HG02623 (cell line): Measurements from ENCODE around the gene LRRC18.

ENCODE experiments used
- ATAC-seq: cut with Tn5 transposase; IDR thresholded peaks from one replicate; pipeline ENCODE4 v1.9.1; 2021; ENCODE audit warnings: moderate library complexity; ENCODE audit not compliant: unreplicated experiment

LRRC18 gene

DNA sequence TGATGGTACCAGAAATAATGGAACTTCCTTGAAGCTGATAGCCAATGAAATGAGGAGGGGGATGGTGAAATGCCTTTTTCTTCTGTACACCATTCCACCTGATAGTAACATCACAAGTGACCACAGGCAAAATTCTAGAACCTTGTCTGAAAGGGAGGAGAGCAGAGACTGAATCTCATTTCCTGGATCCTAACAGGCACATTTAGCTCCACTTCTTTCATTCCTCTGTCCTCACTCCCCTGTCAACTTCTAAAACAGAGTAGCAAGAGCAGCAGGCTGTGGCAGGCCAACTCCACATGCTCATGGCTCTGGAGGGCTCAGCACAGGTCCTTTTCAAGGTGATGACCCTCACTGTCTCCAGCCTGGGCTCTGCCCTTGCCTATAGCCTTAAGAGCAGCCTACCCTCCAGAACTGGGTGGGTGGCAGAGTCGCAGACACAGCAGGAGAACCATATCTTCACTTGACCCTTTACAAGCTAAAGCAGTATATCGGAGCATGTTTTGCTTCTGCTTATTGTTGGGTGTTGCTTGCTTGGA, at the start of gene LRRC18:
TSS of gene LRRC18 (minus strand) at position 51 of the 536 bp plus-strand sequence. CDS start 25,685 bp downstream, outside the sequence.
- ATAC-seq, result no peak

DNA sequence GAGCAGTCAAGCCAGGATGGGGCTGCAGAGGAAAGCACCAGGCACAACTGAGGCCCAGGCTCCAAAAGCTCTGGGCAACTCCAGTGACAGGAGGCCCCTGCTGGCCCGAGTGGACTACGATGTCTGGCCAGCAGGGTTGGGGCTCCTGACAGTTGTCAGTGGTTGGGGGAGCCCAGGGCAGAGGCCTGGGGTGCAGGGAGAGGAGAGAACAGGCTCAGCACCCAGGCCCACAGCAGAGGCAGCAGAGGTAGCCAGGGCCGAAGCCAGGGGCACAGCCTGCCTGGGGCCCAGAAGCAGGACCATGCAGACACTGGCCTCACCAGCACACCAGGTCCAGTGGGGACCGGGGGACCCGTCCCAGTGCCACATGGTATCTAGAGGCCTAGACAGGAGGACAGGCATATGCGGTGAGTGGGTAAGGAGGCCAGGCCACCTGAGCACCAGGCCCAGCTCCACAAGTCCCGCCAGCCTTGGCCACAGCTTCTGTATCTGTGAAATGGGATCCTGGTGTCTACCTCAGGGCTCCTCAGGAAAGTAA, 46.0 kb upstream of the LRRC18 start:
- ATAC-seq, result no peak

DNA sequence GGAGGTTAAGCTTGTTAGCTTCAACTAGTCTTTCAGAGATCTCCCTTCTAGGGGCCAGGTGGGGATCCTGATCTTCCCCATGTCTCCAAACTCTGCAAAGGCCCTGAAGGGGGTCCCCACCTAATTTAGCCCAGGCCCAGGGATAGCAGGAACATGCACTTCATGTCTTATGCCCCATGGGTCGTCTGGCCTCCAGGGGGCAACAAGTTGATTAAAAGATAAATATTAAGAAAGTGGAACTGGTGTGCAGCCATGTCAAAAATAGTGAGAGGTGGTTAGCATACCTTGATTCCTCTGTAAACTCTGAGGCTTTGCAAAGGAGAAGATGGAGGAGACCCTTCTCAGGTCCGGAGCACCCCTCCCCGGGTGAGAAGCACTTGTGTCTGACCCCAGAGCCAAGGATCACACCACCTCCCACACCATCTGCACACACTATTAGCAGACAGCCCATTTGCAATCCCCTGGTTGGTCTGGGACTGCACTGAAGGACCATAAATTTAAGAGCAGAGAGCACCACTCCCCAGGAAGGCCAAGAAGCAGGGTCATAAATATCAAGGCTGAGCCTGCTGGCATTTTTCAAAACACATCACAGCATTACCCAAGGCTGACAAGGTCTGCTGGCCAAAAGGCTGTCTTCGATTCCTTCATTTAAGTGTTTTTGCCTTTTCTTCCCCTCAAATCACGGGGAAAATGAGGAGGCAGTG, 44.2 kb upstream of the LRRC18 start:
- ATAC-seq, result no peak

DNA sequence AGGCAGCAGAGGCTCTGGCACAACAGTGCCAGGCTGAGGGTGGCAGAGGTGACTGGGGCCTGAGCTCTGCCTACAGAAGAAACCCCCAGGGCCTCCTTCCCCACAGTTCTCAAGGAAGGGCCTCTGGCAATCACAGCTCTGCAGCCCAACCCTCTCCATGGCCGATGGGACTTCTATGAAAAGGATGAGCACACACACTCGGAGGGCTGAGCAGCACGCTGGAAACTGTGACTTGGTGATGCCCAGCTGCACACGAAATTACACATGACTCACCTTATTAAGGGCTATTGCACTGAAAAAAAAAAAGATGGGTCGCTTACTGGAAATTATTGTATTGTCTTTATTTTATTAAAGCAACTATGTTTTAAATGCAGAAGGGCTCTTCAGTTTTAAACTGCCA, 42.9 kb upstream of the LRRC18 start:
- no peak for ATAC-seq

DNA sequence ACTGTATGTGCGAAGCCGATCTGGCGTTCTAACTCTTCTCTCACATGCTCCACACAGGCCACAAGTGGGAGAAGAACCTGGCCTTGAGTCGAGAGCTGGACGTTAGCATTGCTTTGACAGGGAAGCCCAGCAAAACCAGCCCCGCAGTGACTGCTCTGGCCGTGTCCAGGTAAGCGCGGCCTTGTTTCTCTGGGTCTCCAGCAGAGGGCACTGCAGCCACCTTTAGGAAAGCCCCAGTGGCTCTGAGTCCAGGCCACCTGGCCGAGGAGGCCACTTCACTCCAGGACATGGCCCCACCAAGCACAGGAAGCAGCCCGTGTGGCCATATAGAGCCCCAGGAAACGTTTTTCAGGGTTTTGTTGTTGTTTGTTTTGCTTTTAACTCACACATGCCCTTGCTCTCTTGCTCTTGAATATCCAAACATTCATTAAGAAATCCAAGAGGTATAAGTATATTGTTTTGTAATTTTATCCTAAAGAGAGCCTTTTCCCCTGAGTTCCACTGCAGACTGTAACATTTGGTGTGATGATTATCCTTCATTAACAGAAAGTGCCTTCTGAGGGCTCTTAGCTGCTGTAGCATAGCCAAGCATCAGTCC, 41.8 kb upstream of the LRRC18 start:
- no peak for ATAC-seq

DNA sequence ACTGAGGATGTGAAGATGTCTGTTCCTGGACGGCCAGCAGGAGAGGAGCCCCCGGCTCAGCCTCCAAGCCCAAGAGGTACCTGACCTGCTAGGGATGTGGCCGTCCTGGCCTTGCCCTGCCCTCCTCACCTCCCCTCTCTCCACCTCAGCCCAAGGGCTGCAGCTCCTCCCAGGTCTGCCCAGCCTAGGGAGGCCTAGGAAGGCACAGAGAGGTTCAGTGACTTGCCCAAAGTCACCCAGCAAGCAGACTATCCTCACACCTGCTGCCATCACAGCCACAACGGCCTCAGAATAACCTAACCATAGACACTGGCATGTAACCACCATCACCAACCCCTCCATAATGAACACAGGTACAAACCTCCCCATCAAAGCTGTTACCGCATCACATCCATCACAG, 38.7 kb upstream of the LRRC18 start:
- ATAC-seq, result no peak

DNA sequence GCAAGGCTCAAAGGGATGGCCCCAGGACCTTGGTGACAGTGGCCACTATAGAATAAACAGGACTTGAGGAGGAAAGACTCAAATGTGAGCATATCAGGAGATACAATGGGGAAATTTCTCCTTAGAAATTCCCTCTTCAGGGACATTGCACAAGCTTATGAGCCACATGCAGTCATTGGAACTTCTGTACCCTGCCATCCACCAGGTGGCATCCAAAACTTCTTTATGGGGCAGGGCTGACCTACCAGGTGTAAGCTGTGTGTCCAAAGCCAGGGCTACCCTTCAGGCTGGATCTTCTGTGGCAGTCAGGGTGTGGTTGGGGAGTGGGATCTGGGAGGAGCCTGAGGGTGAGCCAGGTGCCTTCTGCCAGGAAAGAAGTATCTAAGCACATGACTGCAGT, 36.6 kb upstream of the LRRC18 start:
- no peak for ATAC-seq

DNA sequence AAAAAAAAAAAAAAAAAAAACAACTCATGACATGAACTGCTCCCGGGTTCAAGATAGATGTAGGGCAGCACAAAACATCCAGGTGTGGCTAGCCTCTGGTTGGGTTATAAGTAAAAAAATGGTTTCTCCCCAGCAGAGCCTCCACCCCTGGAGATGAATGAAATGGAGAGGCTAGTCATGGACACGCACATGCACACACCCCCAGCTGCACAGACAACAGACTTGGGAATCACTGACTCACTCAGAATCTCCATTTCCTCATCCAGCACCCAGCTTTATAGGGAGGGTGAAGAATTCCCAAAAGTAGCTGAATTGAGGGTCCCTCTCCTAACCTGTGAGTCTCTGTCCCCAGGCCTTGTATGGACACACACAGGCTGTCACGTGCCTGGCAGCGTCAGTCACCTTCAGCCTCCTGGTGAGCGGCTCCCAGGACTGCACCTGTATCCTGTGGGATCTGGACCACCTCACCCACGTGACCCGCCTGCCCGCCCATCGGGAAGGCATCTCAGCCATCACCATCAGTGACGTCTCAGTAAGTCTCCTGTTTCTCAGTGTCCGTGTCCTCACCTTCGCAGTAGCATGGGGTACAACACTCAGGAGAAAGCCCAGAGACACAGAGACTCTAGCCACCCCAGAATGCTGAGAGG, 35.0 kb upstream of the LRRC18 start:
- no peak for ATAC-seq

DNA sequence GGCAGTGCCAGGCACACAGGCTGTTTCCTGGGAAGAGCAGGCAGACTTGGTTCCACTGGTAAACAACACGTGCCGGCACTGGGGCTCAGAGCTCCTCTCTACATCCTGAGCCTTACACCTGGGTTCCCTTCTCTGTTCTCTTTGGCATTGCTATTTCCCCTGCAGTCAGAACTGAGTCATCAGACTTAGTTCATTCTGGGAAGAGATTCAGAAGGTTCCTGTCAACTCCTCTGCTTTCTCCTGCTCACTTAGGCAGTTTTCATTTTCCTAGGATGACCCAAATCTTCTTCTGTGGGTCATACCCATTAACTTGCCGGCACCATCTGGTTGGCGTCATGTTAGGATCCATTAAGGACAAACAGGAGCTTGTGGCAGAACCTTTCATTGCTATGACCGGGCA, 33.4 kb upstream of the LRRC18 start:
- no peak for ATAC-seq

DNA sequence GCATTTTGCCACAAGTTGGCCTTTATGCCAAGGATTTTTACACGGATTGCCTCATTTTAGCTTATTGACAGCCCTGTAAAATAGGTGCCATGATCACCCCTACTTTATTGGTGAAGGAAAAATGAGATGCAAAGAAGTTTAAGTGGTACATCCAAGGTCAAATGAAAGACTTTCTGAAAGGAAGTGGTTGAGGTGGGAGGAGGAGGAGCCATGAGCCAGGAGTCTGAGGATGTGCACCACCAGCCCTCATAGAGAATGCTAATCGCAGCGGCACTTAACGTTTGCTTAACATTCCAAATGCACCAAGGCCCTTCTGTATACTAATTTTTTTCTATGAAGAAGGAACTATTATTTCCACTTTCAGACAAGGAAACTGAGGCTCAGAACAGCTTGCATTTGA, 31.0 kb upstream of the LRRC18 start:
- ATAC-seq, result no peak

DNA sequence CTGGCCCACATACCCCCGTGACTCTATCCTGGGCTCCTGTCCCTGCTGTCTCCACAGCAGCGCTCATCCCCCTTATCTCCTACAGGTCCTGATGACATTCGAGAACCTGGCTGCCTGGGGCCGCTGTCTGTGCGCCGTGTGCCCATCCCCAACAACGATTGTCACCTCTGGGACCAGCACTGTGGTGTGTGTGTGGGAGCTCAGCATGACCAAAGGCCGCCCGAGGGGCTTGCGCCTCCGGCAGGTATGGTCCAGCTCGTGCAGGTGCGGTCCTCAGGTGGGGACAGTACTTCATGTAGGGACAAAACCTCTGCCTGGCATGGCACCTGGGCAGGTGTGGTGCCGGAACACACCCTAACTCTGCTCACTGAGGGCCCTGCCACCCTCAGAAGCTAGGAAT, 30.4 kb upstream of the LRRC18 start:
- no peak for ATAC-seq

DNA sequence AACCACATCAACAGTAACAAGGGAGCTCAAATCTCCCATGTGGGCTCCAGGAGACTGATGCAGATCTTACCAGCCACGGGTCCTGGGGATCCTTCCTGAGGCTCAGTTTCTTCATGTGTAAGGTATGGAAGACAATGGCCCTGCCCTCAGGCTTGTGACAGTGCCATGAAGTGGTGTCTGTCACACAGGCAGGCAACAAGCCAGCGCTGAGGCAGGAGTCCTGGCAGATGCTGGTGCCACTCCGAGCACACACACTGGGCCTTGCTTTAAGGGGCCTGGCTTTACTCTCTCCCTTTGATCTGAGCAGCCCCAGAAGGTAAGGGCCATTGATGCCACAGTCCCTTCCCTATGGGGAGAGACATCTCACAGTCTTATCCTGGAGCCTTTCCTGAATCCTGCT, 28.4 kb upstream of the LRRC18 start:
- ATAC-seq, result no peak

DNA sequence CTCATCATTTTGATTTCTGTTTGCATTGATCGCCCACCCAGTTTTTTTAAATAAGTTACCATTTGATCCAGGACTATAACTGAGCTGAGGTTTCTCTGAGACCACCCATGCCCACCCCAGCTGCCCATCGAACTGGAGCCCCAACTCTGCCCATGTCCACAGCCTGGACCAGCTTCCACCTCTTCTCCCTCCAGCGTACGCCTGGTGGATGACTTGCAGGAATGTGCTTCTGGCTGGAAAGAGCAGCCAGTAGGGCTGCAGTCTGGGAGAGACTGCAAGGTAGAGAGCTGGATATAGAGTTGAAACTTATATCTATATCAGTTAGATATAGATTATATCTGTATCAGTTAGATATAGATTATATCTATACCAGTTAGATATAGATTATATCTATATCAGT, 25.8 kb upstream of the LRRC18 start:
- no peak for ATAC-seq

DNA sequence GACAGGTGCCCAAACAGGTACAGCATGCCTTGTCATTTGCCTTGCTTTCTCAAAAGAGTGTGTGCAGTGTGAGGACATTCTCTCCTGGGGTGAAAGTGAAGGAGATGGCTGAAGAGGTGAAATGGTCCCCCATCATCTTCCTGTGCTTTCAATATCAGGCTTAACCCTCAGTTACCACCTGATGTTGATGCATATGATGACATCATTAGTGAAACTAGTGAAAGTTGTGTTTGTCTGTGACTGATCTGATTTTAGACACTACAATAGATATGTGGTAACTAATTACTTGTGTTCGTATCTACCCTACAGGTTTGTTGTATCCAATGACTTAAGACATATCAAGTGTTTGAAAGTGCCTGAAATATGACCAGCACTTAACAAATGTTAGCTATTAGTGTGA, 24.4 kb upstream of the LRRC18 start:
- ATAC-seq, result no peak

DNA sequence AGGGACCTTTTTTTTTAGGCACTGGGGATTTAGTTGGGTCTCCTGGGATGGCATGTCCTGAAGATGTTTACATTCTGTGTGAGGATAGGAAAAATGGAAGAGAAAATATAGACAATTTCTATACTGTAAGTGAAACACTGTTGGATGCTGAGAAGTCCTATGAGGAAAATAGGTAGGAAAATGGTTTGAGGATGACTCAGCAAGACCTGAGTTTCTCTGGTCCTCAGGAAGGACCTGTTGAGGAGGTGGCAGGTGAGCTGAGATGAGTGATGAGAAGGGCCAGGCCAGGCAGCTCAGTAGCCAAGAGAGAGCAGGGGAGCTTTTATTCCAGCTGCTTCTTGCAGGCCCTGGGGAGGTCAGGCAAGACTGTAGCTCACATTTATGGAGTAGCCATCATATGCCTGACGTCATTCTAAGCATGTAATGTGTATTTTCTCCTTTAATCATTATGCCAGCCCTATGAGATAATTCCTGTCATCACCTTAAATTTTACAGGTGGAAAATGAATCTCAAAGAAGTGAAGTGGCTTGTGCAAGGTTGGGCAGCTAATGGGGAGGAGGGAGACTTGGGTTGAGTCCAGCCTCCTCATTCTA, 19.1 kb upstream of the LRRC18 start:
- no peak for ATAC-seq

DNA sequence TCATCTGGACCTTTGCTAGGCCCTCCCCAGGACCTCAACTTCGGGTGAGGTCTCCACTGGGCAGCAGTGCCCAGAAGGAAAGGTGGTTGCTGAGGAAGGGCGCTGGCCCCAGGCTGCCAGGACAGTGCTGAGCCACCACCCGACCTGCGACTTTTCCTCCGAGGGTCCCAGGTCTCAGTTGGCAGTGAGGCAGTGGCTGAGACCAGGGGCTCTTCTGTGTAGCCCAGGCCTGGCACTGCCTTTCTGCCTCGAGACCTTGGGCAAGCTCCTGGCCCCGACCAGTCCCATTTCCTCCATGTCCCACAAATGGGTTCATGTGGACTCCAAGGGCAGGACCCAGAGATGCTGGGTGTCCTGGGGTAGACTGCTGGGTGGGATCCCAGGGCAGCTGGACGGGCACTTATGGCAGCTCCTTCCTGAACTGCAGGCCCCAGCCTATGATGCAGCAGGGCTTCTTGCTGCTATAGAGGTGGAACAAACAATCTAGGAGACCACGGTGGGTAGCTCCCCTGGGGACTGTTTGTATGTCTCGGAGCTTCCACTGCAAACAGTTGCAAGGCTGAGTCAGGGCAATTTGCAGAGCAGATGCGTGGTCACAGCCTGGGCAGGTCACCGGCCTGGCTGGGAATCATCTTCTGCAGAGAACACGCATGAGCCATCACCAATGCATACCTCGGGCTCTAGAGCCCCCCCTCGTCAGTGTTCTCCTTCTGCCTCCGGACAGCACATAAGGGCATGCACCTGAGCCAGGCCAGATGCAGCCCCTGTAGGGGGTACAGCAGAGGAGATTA, 17.9 kb upstream of the LRRC18 start:
- no peak for ATAC-seq

DNA sequence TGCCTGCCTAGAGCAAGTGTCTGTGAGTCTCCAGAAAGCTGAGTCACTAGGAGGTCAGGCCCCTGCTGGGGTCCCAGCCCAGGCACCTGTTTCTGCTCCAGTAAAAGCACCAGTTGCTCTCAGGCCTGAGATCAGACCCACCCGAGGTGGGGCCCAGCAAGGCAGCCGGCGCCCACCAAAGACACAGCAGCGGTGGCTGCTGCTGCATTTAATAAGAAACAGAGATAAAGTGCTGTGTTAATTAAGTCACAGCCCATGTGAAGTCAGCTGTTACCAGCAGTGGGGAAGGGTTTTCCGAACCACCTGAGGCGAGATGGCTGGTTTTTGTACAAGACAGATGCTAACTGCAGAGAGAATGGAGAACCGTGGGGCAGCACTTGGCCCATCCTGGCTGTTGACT, 12.1 kb upstream of the LRRC18 start:
- no peak for ATAC-seq

DNA sequence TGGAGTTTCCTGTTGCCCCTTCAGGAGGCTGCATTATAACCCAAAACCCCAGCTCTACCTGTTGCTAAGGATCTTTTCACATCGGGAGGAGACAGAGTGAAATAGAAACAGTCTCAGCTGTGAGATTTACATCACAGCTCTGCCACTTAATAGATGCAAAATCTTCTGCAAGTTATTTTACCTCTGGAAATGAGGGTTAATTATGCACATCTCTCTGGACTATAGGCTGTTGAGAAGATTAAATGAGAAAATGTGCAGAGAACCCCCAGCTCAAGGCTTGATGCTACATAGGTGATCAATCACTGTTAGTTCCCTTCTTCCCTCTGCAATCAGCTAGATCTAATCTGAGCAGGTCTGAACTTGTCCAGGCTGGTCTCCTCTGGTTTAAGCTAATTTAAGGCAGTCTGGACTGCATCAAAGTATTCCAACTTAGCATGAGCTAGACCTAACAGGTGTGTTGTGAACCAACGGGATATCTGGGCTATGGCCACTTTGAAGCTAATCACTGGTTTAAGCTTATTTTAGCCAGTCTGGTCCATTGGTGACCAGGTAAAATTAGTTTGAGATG, 8.9 kb upstream of the LRRC18 start:
- no peak for ATAC-seq

DNA sequence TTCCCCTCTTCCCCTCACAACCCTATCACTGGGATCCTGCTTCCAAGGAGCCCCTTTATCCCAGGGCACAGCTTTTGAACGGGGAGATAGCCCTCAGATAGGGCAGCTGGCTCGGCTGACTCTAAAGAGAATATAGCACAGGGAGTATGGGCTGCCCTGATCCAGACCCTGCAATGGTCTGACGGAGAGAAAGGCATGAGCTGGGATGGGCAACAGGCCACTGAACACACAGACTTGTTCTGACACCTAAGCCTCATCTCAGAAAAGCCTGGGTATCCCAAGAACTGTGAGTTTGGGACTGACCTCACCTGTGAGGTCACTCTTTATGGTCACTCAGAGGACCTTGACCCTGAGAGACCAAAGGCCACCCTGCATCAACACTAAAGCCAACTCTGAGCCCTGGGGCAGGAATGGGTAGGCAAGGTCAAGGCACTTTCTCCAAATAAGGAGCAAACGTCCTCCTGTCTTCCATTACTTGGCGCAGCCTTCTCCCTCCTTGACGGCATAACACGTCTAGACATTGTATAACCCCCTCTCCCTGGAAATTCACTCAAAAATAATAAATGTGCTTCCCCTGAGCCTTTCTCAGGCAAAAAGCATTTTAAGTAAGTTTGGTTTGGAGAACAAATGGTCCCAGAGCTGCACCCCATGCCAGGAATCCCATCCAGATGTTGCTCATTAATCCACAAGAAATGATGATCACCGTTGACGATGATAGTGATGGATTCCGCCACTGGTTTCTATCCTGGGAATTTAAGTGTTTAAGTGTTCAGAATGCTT, 8.2 kb upstream of the LRRC18 start:
- ATAC-seq, result no peak
